K562 (cell line): ENCODE results near the gene CACNG1.

Experiments
- CHD4 ChIP-seq: fragments of 200-600 bp; sonication (generic); IDR thresholded peaks from 3 replicates; pipeline ENCODE4 v1.6.1; 2012; ENCODE audit warnings: low read depth, mild to moderate bottlenecking, mixed read lengths, low read length, inconsistent platforms; ENCODE audit not compliant: insufficient read depth, insufficient replicate concordance, poor library complexity, severe bottlenecking
- CREBBP ChIP-seq: IDR thresholded peaks from one replicate; pipeline ENCODE4 v1.6.1; 2012; ENCODE audit warnings: low read depth, mild to moderate bottlenecking, control low read depth, inconsistent platforms, low read length
- JUND ChIP-seq, 2 experiments: IDR thresholded peaks; 2 replicates in 1 of 2; 3 replicates in 1 of 2; pipeline ENCODE4 v1.6.1; 2011; ENCODE audit warnings: borderline replicate concordance in 2 of 2, low read depth in 2 of 2, low read length in 2 of 2, improper control_type of control experiment in 1 of 2, missing biosample characterization in 1 of 2, missing genetic modification characterization in 1 of 2, missing genetic modification reagents in 1 of 2
- MAX ChIP-seq: sonication (generic); formaldehyde crosslinking; IDR thresholded peaks from 2 replicates; pipeline ENCODE4 v1.9.0; 2022; ENCODE audit warnings: mild to moderate bottlenecking, missing genetic modification reagents
- MXI1 ChIP-seq: IDR thresholded peaks from 2 replicates; pipeline ENCODE4 v1.6.1; 2011; ENCODE audit warnings: low read depth, mild to moderate bottlenecking, improper control_type of control experiment, low read length
- SMARCE1 ChIP-seq: fragments of 450-650 bp; IDR thresholded peaks from 2 replicates; pipeline ENCODE4 v1.7.1; 2016; ENCODE audit warnings: mild to moderate bottlenecking
- SNIP1 ChIP-seq: fragments of 450-650 bp; IDR thresholded peaks from 2 replicates; pipeline ENCODE4 v1.7.1; 2017; ENCODE audit warnings: low read depth, mild to moderate bottlenecking
- TF ChIP-seq, protein P1 (sequence below), 3 experiments: IDR thresholded peaks in 2 of 3; conservative IDR thresholded peaks in 1 of 3; 2 replicates each; pipeline ENCODE4 v1.5.1; 2011 to 2012; ENCODE audit warnings: low read length in 3 of 3, mild to moderate bottlenecking in 3 of 3, control low read depth in 2 of 3, improper control_type of control experiment in 1 of 3, inconsistent platforms in 1 of 3, low read depth in 1 of 3, mixed read lengths in 1 of 3, moderate library complexity in 1 of 3; ENCODE audit not compliant: insufficient read depth in 2 of 3
- TF ChIP-seq, protein P2 (sequence below): fragments of 450-650 bp; IDR thresholded peaks from 2 replicates; pipeline ENCODE4 v1.6.1; 2017; ENCODE audit warnings: mild to moderate bottlenecking, moderate library complexity

- TF ChIP-seq SNIP1 (no peak), CHD4 (no peak), SMARCE1 (no peak), CREBBP (no peak), JUND (IDR thresholded peaks at IDR 0.05; ENCODE audit: borderline replicate concordance, low read depth, low read length) (no peak), JUND (tag; IDR thresholded peaks at IDR 0.05; ENCODE audit: borderline replicate concordance, low read depth, low read length) (no peak), MXI1 (no peak), MAX (CRISPR knock-in tag) (no peak)
- TF ChIP-seq, protein P1, sequence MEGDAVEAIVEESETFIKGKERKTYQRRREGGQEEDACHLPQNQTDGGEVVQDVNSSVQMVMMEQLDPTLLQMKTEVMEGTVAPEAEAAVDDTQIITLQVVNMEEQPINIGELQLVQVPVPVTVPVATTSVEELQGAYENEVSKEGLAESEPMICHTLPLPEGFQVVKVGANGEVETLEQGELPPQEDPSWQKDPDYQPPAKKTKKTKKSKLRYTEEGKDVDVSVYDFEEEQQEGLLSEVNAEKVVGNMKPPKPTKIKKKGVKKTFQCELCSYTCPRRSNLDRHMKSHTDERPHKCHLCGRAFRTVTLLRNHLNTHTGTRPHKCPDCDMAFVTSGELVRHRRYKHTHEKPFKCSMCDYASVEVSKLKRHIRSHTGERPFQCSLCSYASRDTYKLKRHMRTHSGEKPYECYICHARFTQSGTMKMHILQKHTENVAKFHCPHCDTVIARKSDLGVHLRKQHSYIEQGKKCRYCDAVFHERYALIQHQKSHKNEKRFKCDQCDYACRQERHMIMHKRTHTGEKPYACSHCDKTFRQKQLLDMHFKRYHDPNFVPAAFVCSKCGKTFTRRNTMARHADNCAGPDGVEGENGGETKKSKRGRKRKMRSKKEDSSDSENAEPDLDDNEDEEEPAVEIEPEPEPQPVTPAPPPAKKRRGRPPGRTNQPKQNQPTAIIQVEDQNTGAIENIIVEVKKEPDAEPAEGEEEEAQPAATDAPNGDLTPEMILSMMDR (IDR thresholded peaks at IDR 0.05 in 2 of 3, conservative IDR thresholded peaks at IDR 0.05 in 1 of 3; ENCODE audit: insufficient read depth in 2 of 3, low read depth in 1 of 3, low read length in 3 of 3), result no peak
- TF ChIP-seq, protein P2, sequence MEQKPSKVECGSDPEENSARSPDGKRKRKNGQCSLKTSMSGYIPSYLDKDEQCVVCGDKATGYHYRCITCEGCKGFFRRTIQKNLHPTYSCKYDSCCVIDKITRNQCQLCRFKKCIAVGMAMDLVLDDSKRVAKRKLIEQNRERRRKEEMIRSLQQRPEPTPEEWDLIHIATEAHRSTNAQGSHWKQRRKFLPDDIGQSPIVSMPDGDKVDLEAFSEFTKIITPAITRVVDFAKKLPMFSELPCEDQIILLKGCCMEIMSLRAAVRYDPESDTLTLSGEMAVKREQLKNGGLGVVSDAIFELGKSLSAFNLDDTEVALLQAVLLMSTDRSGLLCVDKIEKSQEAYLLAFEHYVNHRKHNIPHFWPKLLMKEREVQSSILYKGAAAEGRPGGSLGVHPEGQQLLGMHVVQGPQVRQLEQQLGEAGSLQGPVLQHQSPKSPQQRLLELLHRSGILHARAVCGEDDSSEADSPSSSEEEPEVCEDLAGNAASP, result no peak
These were observed 49.3 kb upstream of the CACNG1 start for GRCh38 chr17:66994930-66995535.
